ENCODE results near the gene PLCXD3. TPM values are rescaled to one million over a fixed set of nuclear protein-coding genes. Genes with fewer than 3 reads are reported as not detected.

The PLCXD3 gene
- total and polyA plus RNA-seq, 2 of the 8 experiments (the other 6 are each of a cell fraction or from before 2014, with no cell fraction given), result 0.03 to 0.07 TPM

GRCh38 chr5:41305056-41305455 is 205.3 kb downstream of the PLCXD3 start:
- H2BK5ac ChIP-seq (ENCODE audit: low read depth, low read length), result no peak overlapping the region
- no peak overlapping the region for H2BK12ac ChIP-seq (ENCODE audit: low read depth, low read length)
- H2BK120ac ChIP-seq (replicated peaks; ENCODE audit: low read depth, low read length), result no peak overlapping the region
- no peaks in the 10 kb centered on the region for H3K4me1 ChIP-seq (replicated peaks in 1 of 4; ENCODE audit: control insufficient read depth in 3 of 4, insufficient read depth in 4 of 4, low read length in 3 of 4)
- no peak overlapping the region for H2BK20ac ChIP-seq (ENCODE audit: low read length)
- no peak overlapping the region for H3K14ac ChIP-seq (ENCODE audit: insufficient read length)
- no peak overlapping the region for H2AFZ ChIP-seq (ENCODE audit: low read length)
- no peak overlapping the region for H3K9ac ChIP-seq (replicated peaks in 1 of 4; ENCODE audit: extremely low read depth in 1 of 4, low read depth in 3 of 4, low read length in 3 of 4)
- H2AK5ac ChIP-seq (ENCODE audit: low read depth, low read length), result no peak overlapping the region
- CTCF ChIA-PET (ENCODE audit: partially characterized antibody), result interaction anchor here (0.5 to 1.1 kb wide), 2 partner anchors 42 to 335 kb away, joined by 3 read pairs; no protein-coding TSS in a partner anchor
- no peak overlapping the region for H4K5ac ChIP-seq (ENCODE audit: insufficient read length, low read depth, low read length)
- H3K23ac ChIP-seq (ENCODE audit: insufficient read length), result no peak overlapping the region
- no peak overlapping the region for H3K18ac ChIP-seq (ENCODE audit: extremely low read depth, low read length)
- FAIRE-seq (no peak), DNase-seq (ENCODE audit: low read depth in 1 of 2, low spot score in 2 of 2) (no peak)
- H3K36me3 ChIP-seq (ENCODE audit: control insufficient read depth in 2 of 4, insufficient read depth in 4 of 4, low read length in 3 of 4), result no peaks in the 10 kb centered on the region
- H4K91ac ChIP-seq (replicated peaks; ENCODE audit: insufficient read length, low read length), result no peak overlapping the region
- no peaks in the 10 kb centered on the region for H3K27me3 ChIP-seq (replicated peaks in 1 of 4; ENCODE audit: control insufficient read depth in 3 of 4, extremely low read depth in 1 of 4, insufficient read depth in 3 of 4, low read length in 3 of 4)
- H3K27ac ChIP-seq (ENCODE audit: low read depth, low read length), result no peak overlapping the region
- H3K79me1 ChIP-seq (ENCODE audit: low read depth, low read length), result no peaks in the 10 kb centered on the region
- no peaks in the 10 kb centered on the region for H3K23me2 ChIP-seq (ENCODE audit: low read depth, low read length)
- H2BK15ac ChIP-seq (ENCODE audit: low read length), result no peak overlapping the region
- no peak overlapping the region for H3K4ac ChIP-seq (replicated peaks; ENCODE audit: insufficient read length, low read depth, low read length)
- H3K4me2 ChIP-seq (ENCODE audit: insufficient read depth in 1 of 2, low read depth in 2 of 2, low read length in 2 of 2), result no peak overlapping the region
- no peak overlapping the region for H3K4me3 ChIP-seq (ENCODE audit: extremely low read depth in 1 of 4, insufficient read depth in 2 of 4, low read depth in 3 of 4, low read length in 4 of 4)
- no peaks in the 10 kb centered on the region for H4K20me1 ChIP-seq (replicated peaks in 1 of 2; ENCODE audit: control insufficient read depth in 1 of 2, insufficient read depth in 2 of 2, low read length in 2 of 2)
- no peak overlapping the region for H3K56ac ChIP-seq (replicated peaks; ENCODE audit: insufficient read length, low read depth, low read length)
- H3K79me2 ChIP-seq (ENCODE audit: control insufficient read depth in 1 of 2, insufficient read depth in 2 of 2, low read length in 2 of 2), result no peaks in the 10 kb centered on the region
- 91% methylated on average over 2 of the region's 2 CpGs; no CpG with 5 or more reads in 1 of the 2 experiments for WGBS, 2 experiments (ENCODE audit: extremely low coverage in 1 of 2, insufficient coverage in 1 of 2, insufficient read length in 1 of 2, insufficient replicate concordance in 2 of 2, low coverage in 1 of 2, low lambda C conversion rate in 2 of 2, missing lambda C conversion rate in 1 of 2)
- POLR2A ChIA-PET (ENCODE audit: partially characterized antibody), result no interaction called here
- no peaks in the 10 kb centered on the region for H3K9me3 ChIP-seq (ENCODE audit: insufficient read depth in 2 of 2, low read depth in 1 of 2, low read length in 1 of 2)
- no peak overlapping the region for H4K8ac ChIP-seq (ENCODE audit: extremely low read depth, insufficient read depth, low read length)
- TF ChIP-seq CTBP2 (IDR thresholded peaks at IDR 0.05; ENCODE audit: borderline replicate concordance, insufficient read depth, insufficient read length, low read length), result no peak
- TF ChIP-seq SIX5 (IDR thresholded peaks at IDR 0.05; ENCODE audit: low read depth, low read length), result no peak
- TF ChIP-seq SUZ12 (IDR thresholded peaks at IDR 0.05; ENCODE audit: low read length), result no peak
- TF ChIP-seq NRF1 (IDR thresholded peaks at IDR 0.05; ENCODE audit: low read depth, low read length), result no peak
- no peak for TF ChIP-seq TAF7 (optimal IDR thresholded peaks at IDR 0.05; ENCODE audit: borderline replicate concordance, low read depth, low read length)
- TF ChIP-seq TCF12 (IDR thresholded peaks at IDR 0.05; ENCODE audit: low read depth, low read length), result no peak
- no peak for TF ChIP-seq PHF8 (conservative IDR thresholded peaks at IDR 0.05; ENCODE audit: low read depth, low read length)
- no peak for TF ChIP-seq POU5F1 (IDR thresholded peaks at IDR 0.05; ENCODE audit: low read depth, low read length)
- no peak for TF ChIP-seq TBP (IDR thresholded peaks at IDR 0.05; ENCODE audit: low read depth, low read length)
- TF ChIP-seq SIN3A (conservative IDR thresholded peaks at IDR 0.05 in 1 of 2, IDR thresholded peaks at IDR 0.05 in 1 of 2; ENCODE audit: low read depth in 1 of 2, low read length in 2 of 2), result no peak
- no peak for TF ChIP-seq EP300 (IDR thresholded peaks at IDR 0.05; ENCODE audit: borderline replicate concordance in 1 of 2, low read depth in 2 of 2, low read length in 2 of 2)
- no peak for TF ChIP-seq RAD21 (IDR thresholded peaks at IDR 0.05 in 1 of 2, conservative IDR thresholded peaks at IDR 0.05 in 1 of 2; ENCODE audit: low read depth in 2 of 2, low read length in 2 of 2)
- TF ChIP-seq MAX (IDR thresholded peaks at IDR 0.05), result no peak
- TF ChIP-seq BRCA1 (IDR thresholded peaks at IDR 0.05; ENCODE audit: low read depth, low read length), result no peak
